Adrenal gland (tissue), 12 donors: Measurements from ENCODE around the gene TYRO3. TPM values are rescaled to one million over a fixed set of nuclear protein-coding genes. Genes with fewer than 3 reads are reported as not detected.

ENCODE experiments used
- DNase-seq, 7 donors: peaks; one replicate each; pipeline ENCODE4 v3.0.0-alpha.2; 2019 to 2020
- H3K27ac ChIP-seq, 5 donors: fragments of 200-600 bp; sonication (generic) in 4 of 5; 1 replicate in 3 of 5; 2 replicates in 2 of 5; pipeline versions ENCODE4 v1.5.1 to v1.8.0; 2016 to 2020; ENCODE audit warnings: mild to moderate bottlenecking in 1 of 5
- H3K27me3 ChIP-seq: fragments of 200-600 bp; 2 replicates; pipeline ENCODE4 v1.8.0; 2021
- H3K36me3 ChIP-seq, 2 donors: fragments of 200-600 bp; replicated peaks in 1 of 2; 1 replicate in 1 of 2; 2 replicates in 1 of 2; pipeline versions ENCODE4 v1.5.1 to v1.8.0; 2018 to 2022
- H3K4me1 ChIP-seq, 2 donors: fragments of 200-600 bp; replicated peaks in 1 of 2; 1 replicate in 1 of 2; 2 replicates in 1 of 2; pipeline versions ENCODE4 v1.5.1 to v1.8.0; 2018 to 2021
- H3K4me3 ChIP-seq, 4 donors: fragments of 200-600 bp; sonication (generic) in 3 of 4; one replicate each; pipeline ENCODE4 v1.5.1; 2016 to 2018
- H3K9me3 ChIP-seq, 3 donors: fragments of 200-600 bp; sonication (generic) in 1 of 3; replicated peaks in 1 of 3; 1 replicate in 2 of 3; 2 replicates in 1 of 3; pipeline versions ENCODE4 v1.5.1 to v1.8.0; 2016 to 2021
- POLR2A ChIP-seq, 2 donors: fragments of 450-650 bp; IDR thresholded peaks; one replicate each; pipeline ENCODE4 v1.6.1; 2017; ENCODE audit warnings: antibody characterized with exemption in 2 of 2, mild to moderate bottlenecking in 2 of 2, moderate library complexity in 1 of 2
- WGBS, 4 donors: extraction: QIAGEN DNeasy Blood & Tissue Kit in 2 of 4; methylation state at CpG; one replicate each; pipeline versions ENCODE4 v1.1.5 to v1.1.7; 2013 to 2017; 5-methylcytosine and 5-hydroxymethylcytosine counted together
- intact Hi-C, 2 donors: fragments of 100-400 bp; cut with DNase I; formaldehyde crosslinking; loops; one replicate each; pipeline versions ENCODE4 v1.14.1 to v1.15.0; 2022 to 2023
- polyA plus RNA-seq, 3 donors: library from polyadenylated mRNA; stranded (reverse); fragments of 200-250 nt in 2 of 3; fragments of 350-450 nt in 1 of 3; fragmentation: Illumina TruSeq in 1 of 3; extraction: RNeasy Lipid Tissue Mini Kit (QIAGEN cat#74804) in 1 of 3; gene quantifications; one replicate each; pipeline ENCODE4 v1.2.3, GENCODE V29; 2013 to 2014
- total RNA-seq, 9 donors: library from RNA; depleted of rRNA in 4 of 9; stranded (reverse); fragments of >200 nt in 4 of 9; fragments of 120-200 nt in 1 of 9; fragmentation: NEBNext Ultra II Directional in 1 of 9; extraction: Animal tissue kit (Norgen Biotek cat#: 25700) in 1 of 9; gene quantifications; one replicate each; pipeline versions ENCODE4 v1.1.0 to v1.2.4, GENCODE V29; 2013 to 2023
- TF ChIP-seq, protein P1 (sequence below), 6 experiments: fragments of 450-650 bp in 4 of 6; fragments of 200-600 bp in 2 of 6; sonication (generic) in 1 of 6; IDR thresholded peaks; 1 replicate in 5 of 6; 2 replicates in 1 of 6; pipeline versions ENCODE4 v1.5.1 to v1.8.0; 2016 to 2021; ENCODE audit warnings: antibody characterized with exemption in 6 of 6, mild to moderate bottlenecking in 2 of 6, moderate library complexity in 1 of 6
- donor health status: healthy with polysubstance abuse.
- donor health status: Bipolar disorder and iron deficiency.
- donor health status: DM: yes; HTN: yes; CAD: no.
- donor health status: DM: no; HTN: no; CAD: no.
- donor health status: DM: no; HTN: no; CAD: no.
- donor health status: DM: yes; HTN: yes; CAD: no.

TYRO3 gene
- total and polyA plus RNA-seq, 12 donors: 8.8 to 44.6 (median 16.9) TPM

- no peak overlapping the region for H3K27ac ChIP-seq
- intact Hi-C loops: loop anchor here in 1 of 2 donors (5.0 kb wide), 1 partner anchor 209 kb away; no protein-coding TSS in a partner anchor
- WGBS, 4 donors: 72 to 76% (median 74%) methylated on average over 6 of the region's 6 CpGs
- H3K27me3 ChIP-seq: no peaks in the 10 kb centered on the region
- H3K4me1 ChIP-seq: peaks cover 0 to 13% of the 10 kb centered on the region in 2 donors
- TF ChIP-seq, protein P1, sequence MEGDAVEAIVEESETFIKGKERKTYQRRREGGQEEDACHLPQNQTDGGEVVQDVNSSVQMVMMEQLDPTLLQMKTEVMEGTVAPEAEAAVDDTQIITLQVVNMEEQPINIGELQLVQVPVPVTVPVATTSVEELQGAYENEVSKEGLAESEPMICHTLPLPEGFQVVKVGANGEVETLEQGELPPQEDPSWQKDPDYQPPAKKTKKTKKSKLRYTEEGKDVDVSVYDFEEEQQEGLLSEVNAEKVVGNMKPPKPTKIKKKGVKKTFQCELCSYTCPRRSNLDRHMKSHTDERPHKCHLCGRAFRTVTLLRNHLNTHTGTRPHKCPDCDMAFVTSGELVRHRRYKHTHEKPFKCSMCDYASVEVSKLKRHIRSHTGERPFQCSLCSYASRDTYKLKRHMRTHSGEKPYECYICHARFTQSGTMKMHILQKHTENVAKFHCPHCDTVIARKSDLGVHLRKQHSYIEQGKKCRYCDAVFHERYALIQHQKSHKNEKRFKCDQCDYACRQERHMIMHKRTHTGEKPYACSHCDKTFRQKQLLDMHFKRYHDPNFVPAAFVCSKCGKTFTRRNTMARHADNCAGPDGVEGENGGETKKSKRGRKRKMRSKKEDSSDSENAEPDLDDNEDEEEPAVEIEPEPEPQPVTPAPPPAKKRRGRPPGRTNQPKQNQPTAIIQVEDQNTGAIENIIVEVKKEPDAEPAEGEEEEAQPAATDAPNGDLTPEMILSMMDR (IDR thresholded peaks at IDR 0.05): no peak
- no peak for TF ChIP-seq POLR2A (IDR thresholded peaks at IDR 0.05)
- H3K9me3 ChIP-seq: no peaks in the 10 kb centered on the region
- H3K36me3 ChIP-seq: no peaks in the 10 kb centered on the region
- no peak overlapping the region for H3K4me3 ChIP-seq
- no peak for DNase-seq
Measured at GRCh38 chr15:41603411-41603935, 44.5 kb downstream of the TYRO3 start.

DNA sequence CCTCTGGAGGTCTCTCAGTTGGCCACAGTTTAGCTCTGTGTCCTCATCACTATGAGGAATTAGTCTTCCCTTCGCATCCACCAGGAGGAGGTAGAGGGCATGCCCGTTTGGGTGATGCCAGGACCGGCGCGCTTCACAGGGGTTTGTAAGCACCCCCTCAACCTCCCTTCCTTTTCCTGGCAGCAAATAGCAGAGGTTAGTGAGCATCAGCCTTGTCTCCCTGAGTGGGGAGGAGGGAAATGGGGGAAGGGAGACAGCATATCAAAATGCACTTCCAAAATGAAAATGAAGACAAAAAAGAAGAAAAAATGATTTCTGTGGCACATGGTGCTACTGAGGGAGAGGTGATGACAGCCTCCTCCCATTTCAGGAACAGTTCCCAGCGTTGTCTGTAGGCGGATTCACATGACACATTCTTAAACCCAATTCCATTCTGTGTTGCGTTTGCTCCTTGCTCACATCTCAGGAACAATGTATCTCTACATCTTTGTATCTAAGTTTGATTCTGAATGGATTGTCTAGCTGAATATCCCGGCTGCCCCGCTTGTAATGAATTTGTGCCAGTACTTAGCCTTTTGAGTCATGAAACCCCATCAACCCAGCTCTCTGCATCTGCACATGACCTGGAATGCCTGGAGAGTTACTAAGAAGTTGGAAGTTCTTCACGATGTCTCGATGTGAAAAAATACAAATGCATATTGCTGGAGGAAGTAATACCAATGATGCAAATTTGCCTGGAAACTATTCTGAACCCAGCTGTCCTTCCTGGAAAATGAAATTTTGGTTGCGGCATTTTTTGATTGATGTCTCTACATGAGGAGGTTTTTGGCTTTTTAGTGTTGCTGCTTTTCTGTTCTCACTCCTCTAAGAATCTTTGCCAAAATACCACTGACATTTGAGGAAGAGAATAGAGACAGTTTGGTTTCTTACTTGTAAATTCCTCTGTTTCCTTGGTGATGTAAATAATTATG is 45.2 kb downstream of the TYRO3 start:
- peak; percentile 60 to 83 (median 75) for DNase-seq
- Histone ChIP-seq H3K9me3 (no peaks in the 10 kb centered on the region), H3K36me3 (no peaks in the 10 kb centered on the region), H3K27me3 (no peaks in the 10 kb centered on the region), H3K4me3 (peak overlapping the region in 1 of 4 donors; percentile 24), H3K4me1 (peaks cover 0 to 13% of the 10 kb centered on the region in 2 donors), H3K27ac (peak overlapping the region in 1 of 5 donors; percentile 6)
- intact Hi-C loops: loop anchor here in 1 of 2 donors (5.0 kb wide), 1 partner anchor 208 kb away; no protein-coding TSS in a partner anchor
- WGBS, 4 donors: 7 to 14% (median 10%) methylated on average over 12 to 13 of the region's 13 CpGs
- TF ChIP-seq POLR2A (IDR thresholded peaks at IDR 0.05): no peak
- TF ChIP-seq, protein P1 (IDR thresholded peaks at IDR 0.05): peak; percentile 61 to 83 (median 76)

GRCh38 chr15:41605566-41605965 is 46.6 kb downstream of the TYRO3 start:
- 85 to 91% (median 88%) methylated on average over 3 of the region's 3 CpGs for WGBS, 4 donors
- Histone ChIP-seq H3K36me3 (no peaks in the 10 kb centered on the region), H3K9me3 (no peaks in the 10 kb centered on the region), H3K4me3 (no peak overlapping the region), H3K4me1 (peaks cover 0 to 13% of the 10 kb centered on the region in 2 donors), H3K27me3 (no peaks in the 10 kb centered on the region), H3K27ac (no peak overlapping the region)
- intact Hi-C loops: no loop called here
- DNase-seq: no peak
- TF ChIP-seq, protein P1 (IDR thresholded peaks at IDR 0.05): no peak
- TF ChIP-seq POLR2A (IDR thresholded peaks at IDR 0.05): no peak

DNA sequence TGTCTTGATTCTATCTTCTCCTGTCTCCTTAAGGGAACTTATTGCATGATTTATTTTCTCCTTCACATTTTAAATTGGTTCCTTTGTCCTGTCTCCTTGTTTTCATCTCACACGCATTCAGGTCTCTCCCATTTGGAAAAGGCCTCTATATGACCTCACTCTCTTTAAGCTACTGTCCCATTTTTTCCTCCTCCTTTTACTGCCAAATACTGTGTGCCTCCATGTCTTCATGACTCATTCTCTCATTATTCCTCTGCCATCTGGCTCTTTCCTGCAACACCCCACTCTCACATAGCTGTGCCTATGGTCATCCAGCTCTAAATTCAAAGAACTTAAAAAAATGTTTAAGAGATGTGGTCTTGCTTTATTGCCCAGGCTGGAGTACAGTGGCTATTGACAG is 48.0 kb downstream of the TYRO3 start:
- intact Hi-C loops: no loop called here
- no peak for DNase-seq
- H3K4me1 ChIP-seq: peaks cover 0 to 13% of the 10 kb centered on the region in 2 donors
- no peaks in the 10 kb centered on the region for H3K27me3 ChIP-seq
- H3K27ac ChIP-seq: no peak overlapping the region
- 89 to 100% (median 94%) methylated on average over 1 of the region's 1 CpG for WGBS, 4 donors
- H3K36me3 ChIP-seq: no peaks in the 10 kb centered on the region
- TF ChIP-seq, protein P1 (IDR thresholded peaks at IDR 0.05): no peak
- no peak for TF ChIP-seq POLR2A (IDR thresholded peaks at IDR 0.05)
- H3K4me3 ChIP-seq: no peak overlapping the region
- no peaks in the 10 kb centered on the region for H3K9me3 ChIP-seq
